ENCODE data around the gene BRD4.

Gene BRD4

DNA sequence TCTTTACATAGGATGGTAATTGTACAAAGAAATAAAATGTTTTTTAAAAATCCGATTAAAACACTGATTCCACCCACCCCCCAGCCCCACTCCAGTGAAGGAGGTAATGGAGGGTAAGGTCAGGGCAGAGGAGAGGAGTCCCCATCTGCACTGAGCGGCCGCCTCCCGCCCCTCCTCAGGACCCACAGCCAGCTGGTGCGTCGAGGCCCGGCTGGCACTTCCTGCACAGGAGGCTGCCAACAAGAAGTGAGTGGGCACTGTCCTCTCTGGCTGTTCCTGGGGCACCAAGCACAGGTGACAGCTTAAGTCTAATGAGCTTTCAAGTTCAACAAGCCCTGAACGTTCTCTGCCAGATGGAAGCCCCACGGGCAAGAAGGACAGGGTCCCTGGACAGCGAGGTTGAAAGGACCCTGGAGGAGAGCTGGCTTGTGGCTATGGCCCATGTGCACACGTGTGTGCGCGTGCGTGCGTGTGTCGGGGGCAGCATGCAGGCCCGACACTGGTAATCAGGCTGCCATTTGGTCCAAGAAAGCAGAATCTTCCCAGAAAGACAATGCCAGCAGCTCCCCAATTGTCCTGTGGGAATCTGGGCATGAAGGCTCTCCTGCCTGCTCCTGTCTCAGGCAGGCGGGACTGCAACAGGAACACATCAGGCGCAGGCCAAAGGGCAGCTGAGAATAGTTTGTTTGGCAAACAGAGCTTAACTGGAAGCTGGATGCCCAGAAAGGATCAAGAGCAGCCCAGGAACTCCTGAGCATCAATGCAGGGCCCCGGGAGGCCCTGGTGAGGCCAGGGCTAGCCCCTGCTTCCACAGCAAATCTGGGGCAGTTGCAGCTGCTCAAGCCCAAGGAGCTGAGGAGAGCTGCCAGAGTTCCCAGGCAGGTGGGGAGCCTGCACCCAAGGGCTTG, 85.0 kb downstream of the BRD4 start (continued):
- TF ChIP-seq, protein P1, sequence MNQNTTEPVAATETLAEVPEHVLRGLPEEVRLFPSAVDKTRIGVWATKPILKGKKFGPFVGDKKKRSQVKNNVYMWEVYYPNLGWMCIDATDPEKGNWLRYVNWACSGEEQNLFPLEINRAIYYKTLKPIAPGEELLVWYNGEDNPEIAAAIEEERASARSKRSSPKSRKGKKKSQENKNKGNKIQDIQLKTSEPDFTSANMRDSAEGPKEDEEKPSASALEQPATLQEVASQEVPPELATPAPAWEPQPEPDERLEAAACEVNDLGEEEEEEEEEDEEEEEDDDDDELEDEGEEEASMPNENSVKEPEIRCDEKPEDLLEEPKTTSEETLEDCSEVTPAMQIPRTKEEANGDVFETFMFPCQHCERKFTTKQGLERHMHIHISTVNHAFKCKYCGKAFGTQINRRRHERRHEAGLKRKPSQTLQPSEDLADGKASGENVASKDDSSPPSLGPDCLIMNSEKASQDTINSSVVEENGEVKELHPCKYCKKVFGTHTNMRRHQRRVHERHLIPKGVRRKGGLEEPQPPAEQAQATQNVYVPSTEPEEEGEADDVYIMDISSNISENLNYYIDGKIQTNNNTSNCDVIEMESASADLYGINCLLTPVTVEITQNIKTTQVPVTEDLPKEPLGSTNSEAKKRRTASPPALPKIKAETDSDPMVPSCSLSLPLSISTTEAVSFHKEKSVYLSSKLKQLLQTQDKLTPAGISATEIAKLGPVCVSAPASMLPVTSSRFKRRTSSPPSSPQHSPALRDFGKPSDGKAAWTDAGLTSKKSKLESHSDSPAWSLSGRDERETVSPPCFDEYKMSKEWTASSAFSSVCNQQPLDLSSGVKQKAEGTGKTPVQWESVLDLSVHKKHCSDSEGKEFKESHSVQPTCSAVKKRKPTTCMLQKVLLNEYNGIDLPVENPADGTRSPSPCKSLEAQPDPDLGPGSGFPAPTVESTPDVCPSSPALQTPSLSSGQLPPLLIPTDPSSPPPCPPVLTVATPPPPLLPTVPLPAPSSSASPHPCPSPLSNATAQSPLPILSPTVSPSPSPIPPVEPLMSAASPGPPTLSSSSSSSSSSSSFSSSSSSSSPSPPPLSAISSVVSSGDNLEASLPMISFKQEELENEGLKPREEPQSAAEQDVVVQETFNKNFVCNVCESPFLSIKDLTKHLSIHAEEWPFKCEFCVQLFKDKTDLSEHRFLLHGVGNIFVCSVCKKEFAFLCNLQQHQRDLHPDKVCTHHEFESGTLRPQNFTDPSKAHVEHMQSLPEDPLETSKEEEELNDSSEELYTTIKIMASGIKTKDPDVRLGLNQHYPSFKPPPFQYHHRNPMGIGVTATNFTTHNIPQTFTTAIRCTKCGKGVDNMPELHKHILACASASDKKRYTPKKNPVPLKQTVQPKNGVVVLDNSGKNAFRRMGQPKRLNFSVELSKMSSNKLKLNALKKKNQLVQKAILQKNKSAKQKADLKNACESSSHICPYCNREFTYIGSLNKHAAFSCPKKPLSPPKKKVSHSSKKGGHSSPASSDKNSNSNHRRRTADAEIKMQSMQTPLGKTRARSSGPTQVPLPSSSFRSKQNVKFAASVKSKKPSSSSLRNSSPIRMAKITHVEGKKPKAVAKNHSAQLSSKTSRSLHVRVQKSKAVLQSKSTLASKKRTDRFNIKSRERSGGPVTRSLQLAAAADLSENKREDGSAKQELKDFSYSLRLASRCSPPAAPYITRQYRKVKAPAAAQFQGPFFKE (tag by site-specific recombination; IDR thresholded peaks at IDR 0.05; ENCODE audit: borderline replicate concordance) = no peak
- TF ChIP-seq ZNF155 (tag by site-specific recombination; IDR thresholded peaks at IDR 0.05) (no peak), WT1 (tag by site-specific recombination; IDR thresholded peaks at IDR 0.05) (no peak), ZNF529 (tag by site-specific recombination; IDR thresholded peaks at IDR 0.05; ENCODE audit: insufficient replicate concordance) (no peak), BCL11A (tag by site-specific recombination; IDR thresholded peaks at IDR 0.05; ENCODE audit: low read depth) (no peak), ZNF548 (tag by site-specific recombination; IDR thresholded peaks at IDR 0.05) (no peak), ZXDB (tag by site-specific recombination; IDR thresholded peaks at IDR 0.05) (no peak), ZNF580 (tag by site-specific recombination; IDR thresholded peaks at IDR 0.05) (no peak), ZNF585B (tag by site-specific recombination; IDR thresholded peaks at IDR 0.05) (no peak), ZNF274 (IDR thresholded peaks at IDR 0.05; ENCODE audit: low read length) (no peak), ZNF274 (tag by site-specific recombination; IDR thresholded peaks at IDR 0.05; ENCODE audit: borderline replicate concordance) (no peak), PRDM6 (tag by site-specific recombination; IDR thresholded peaks at IDR 0.05) (no peak), ZSCAN30 (tag by site-specific recombination; IDR thresholded peaks at IDR 0.05) (no peak)
- TF ChIP-seq, protein P2, sequence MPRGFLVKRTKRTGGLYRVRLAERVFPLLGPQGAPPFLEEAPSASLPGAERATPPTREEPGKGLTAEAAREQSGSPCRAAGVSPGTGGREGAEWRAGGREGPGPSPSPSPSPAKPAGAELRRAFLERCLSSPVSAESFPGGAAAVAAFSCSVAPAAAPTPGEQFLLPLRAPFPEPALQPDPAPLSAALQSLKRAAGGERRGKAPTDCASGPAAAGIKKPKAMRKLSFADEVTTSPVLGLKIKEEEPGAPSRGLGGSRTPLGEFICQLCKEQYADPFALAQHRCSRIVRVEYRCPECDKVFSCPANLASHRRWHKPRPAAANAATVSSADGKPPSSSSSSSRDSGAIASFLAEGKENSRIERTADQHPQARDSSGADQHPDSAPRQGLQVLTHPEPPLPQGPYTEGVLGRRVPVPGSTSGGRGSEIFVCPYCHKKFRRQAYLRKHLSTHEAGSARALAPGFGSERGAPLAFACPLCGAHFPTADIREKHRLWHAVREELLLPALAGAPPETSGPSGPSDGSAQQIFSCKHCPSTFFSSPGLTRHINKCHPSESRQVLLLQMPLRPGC (tag by site-specific recombination; IDR thresholded peaks at IDR 0.05) = no peak
- TF ChIP-seq, protein P3, sequence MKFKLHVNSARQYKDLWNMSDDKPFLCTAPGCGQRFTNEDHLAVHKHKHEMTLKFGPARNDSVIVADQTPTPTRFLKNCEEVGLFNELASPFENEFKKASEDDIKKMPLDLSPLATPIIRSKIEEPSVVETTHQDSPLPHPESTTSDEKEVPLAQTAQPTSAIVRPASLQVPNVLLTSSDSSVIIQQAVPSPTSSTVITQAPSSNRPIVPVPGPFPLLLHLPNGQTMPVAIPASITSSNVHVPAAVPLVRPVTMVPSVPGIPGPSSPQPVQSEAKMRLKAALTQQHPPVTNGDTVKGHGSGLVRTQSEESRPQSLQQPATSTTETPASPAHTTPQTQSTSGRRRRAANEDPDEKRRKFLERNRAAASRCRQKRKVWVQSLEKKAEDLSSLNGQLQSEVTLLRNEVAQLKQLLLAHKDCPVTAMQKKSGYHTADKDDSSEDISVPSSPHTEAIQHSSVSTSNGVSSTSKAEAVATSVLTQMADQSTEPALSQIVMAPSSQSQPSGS (tag by site-specific recombination; IDR thresholded peaks at IDR 0.05; ENCODE audit: low read depth) = no peak
- TF ChIP-seq, protein P4, sequence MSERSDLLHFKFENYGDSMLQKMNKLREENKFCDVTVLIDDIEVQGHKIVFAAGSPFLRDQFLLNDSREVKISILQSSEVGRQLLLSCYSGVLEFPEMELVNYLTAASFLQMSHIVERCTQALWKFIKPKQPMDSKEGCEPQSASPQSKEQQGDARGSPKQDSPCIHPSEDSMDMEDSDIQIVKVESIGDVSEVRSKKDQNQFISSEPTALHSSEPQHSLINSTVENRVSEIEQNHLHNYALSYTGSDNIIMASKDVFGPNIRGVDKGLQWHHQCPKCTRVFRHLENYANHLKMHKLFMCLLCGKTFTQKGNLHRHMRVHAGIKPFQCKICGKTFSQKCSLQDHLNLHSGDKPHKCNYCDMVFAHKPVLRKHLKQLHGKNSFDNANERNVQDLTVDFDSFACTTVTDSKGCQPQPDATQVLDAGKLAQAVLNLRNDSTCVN (tag by site-specific recombination; optimal IDR thresholded peaks at IDR 0.05) = no peak

Data from HEK293 (cell line).